Gastroesophageal sphincter (tissue), 3 donors: ENCODE data around the gene DISC1.

Experiments
- CTCF ChIP-seq, 4 experiments: fragments of 200-600 bp in 2 of 4; fragments of 450-650 bp in 2 of 4; sonication (generic) in 1 of 4; IDR thresholded peaks; one replicate each; pipeline ENCODE4 v1.5.1; 2017 to 2019; ENCODE audit warnings: antibody characterized with exemption in 4 of 4, mild to moderate bottlenecking in 2 of 4, moderate library complexity in 2 of 4
- EP300 ChIP-seq: sonication (generic); formaldehyde crosslinking; IDR thresholded peaks from one replicate; pipeline ENCODE4 v1.6.1; 2017; ENCODE audit warnings: antibody characterized with exemption, mild to moderate bottlenecking
- POLR2AphosphoS5 ChIP-seq: sonication (generic); formaldehyde crosslinking; IDR thresholded peaks from one replicate; pipeline ENCODE4 v1.6.1; 2017; ENCODE audit warnings: antibody characterized with exemption

DNA sequence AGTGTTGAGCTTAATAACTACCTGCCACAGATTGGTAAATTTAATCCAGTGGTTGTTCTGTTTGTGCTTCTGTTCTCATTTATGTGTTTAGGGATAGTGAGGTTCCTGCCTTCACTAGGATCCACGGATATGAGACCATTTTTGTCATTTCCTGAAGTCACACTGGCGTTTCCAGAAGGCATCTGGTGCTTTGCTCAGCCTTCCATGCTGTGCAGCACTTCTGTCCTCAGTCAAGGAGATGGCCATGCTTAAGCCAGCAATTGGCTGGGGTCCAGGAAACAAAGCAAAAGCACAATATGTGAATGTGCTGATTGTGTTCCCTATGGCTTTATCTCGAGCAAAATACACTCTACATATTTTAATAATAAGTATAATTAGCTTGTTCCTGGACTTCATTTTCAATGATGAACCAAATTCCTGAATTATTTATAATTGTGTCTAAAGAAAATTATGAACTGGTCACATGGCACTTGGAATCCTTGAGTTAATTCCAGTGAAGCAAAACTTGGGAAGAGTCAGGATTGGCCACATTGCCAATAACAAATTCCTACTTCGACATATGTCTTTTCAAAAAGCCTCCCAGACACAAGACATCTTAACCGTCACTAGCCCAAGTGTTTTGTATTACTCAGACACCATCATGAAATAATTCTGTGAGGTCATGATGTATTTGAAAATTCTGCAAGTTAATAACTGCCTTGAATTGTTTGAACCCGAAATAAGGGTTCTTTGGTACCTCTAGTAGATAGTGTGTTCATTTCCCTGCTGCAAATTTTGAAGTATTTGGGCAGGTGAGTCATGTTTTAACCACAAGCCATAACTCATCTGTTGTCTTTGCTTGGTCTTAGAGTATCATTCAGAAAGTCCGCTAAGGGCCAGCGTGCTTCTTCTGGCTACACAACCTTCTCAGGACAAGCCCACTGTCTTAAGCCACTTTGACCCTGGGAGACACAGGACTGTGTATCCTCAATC, 412.4 kb downstream of the DISC1 start:
- no peak for TF ChIP-seq CTCF (IDR thresholded peaks at IDR 0.05)
- no peak for TF ChIP-seq EP300
- no peak for TF ChIP-seq POLR2AphosphoS5
